Tibial nerve (tissue), 3 donors: Measurements from ENCODE around the gene ANHX.

Source experiments
- CTCF ChIP-seq, 5 experiments: fragments of 200-600 bp in 3 of 5; fragments of 450-650 bp in 2 of 5; sonication (generic) in 3 of 5; IDR thresholded peaks; one replicate each; pipeline ENCODE4 v1.5.1; 2016 to 2019; ENCODE audit warnings: antibody characterized with exemption in 5 of 5, mild to moderate bottlenecking in 3 of 5, moderate library complexity in 2 of 5
- POLR2A ChIP-seq, 2 donors: fragments of 450-650 bp; IDR thresholded peaks; one replicate each; pipeline ENCODE4 v1.6.1; 2017; ENCODE audit warnings: antibody characterized with exemption in 2 of 2, mild to moderate bottlenecking in 2 of 2, moderate library complexity in 2 of 2

- TF ChIP-seq CTCF (IDR thresholded peaks at IDR 0.05), result no peak
- no peak for TF ChIP-seq POLR2A (IDR thresholded peaks at IDR 0.05)
Observed at GRCh38 chr12:133204264-133204603, 31.4 kb downstream of the ANHX start.
